ENCODE data around the gene SUSD5.

Gene SUSD5

DNA sequence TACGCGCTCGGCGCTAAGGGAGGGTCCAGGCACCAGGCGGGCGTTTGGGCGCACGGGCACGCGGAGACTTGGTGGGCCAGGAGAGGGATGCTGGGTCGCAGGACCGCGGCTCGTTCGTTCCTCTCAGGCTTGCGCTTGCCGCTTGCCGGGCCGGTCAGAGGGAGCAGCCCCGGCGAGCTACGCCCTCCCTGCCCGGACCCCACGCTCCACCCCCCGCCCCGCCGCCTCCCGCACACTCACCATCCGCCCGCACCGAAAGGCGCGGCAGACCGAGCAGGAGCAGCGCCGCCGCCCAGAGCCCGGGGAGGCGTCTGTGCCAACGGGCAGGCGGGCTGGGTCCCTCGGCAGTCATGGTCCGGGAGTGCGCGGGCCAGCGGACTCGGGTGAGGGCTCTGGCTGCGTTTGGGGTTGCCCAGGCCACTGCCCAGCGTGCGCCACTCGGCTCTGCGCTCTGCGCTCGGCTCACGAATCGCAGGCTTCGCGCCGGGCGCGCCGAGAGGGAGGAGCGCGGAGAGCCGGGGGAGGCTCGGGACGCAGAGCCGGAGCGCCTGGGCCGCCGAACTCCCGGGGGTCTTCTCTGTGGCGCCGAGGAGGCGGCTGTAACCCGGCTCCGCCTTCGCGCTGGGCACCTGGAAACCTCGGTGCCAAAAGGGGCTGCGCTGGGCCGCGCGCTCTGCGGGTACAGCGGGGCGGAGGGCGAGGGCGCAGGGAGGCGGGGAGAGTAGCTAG is at the start of gene SUSD5:
Gene SUSD5 (minus strand): TSS at position 365 of the 729 bp plus-strand sequence. CDS start 13 bp downstream, at position 352.
- H3K27me3 ChIP-seq (ENCODE audit: insufficient read depth, low read length), result peaks cover 46% of the 10 kb centered on the region
- peaks cover 10% of the 10 kb centered on the region for H3K4me1 ChIP-seq (ENCODE audit: insufficient read depth, low read length)
- H3K36me3 ChIP-seq (ENCODE audit: insufficient read depth, low read length), result no peaks in the 10 kb centered on the region
- peak within 1 kb of the TSS; percentile 86 for H2AFZ ChIP-seq (ENCODE audit: low read depth, low read length)
- H3K4me3 ChIP-seq (ENCODE audit: low read length), result peak within 1 kb of the TSS; percentile 59
- peaks cover 7% of the 10 kb centered on the region for H3K9me3 ChIP-seq (ENCODE audit: low read length)

GRCh38 chr3:33260104-33260503 is 41.5 kb upstream of the SUSD5 start:
- Histone ChIP-seq H3K4me3 (ENCODE audit: low read length) (no peak overlapping the region), H3K9me3 (ENCODE audit: low read length) (no peaks in the 10 kb centered on the region), H3K4me1 (ENCODE audit: insufficient read depth, low read length) (no peaks in the 10 kb centered on the region), H3K27me3 (ENCODE audit: insufficient read depth, low read length) (no peaks in the 10 kb centered on the region), H3K36me3 (ENCODE audit: insufficient read depth, low read length) (no peaks in the 10 kb centered on the region), H2AFZ (ENCODE audit: low read depth, low read length) (no peak overlapping the region)

DNA sequence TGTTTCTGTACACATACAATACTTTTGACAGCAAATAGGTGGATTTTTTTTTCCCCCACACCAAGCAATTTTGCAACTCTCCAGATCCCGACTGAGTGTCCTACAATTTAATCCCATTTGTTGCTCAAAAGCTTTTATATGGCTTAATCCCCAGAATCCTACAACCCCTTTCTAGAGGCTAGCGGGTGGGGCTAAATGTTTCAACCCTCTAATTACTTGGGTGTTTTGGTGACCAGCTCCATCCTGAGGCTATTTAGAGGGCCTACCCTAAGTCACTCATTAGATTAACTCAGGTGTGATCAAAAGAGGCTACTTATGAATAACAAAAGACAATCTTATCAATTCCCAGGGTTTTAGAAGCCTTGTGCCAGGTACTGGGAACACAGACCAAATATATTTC is 37.6 kb upstream of the SUSD5 start:
- Histone ChIP-seq H3K27me3 (ENCODE audit: insufficient read depth, low read length) (no peaks in the 10 kb centered on the region), H3K36me3 (ENCODE audit: insufficient read depth, low read length) (no peaks in the 10 kb centered on the region), H3K4me1 (ENCODE audit: insufficient read depth, low read length) (no peaks in the 10 kb centered on the region), H2AFZ (ENCODE audit: low read depth, low read length) (no peak overlapping the region), H3K4me3 (ENCODE audit: low read length) (no peak overlapping the region), H3K9me3 (ENCODE audit: low read length) (no peaks in the 10 kb centered on the region)

DNA sequence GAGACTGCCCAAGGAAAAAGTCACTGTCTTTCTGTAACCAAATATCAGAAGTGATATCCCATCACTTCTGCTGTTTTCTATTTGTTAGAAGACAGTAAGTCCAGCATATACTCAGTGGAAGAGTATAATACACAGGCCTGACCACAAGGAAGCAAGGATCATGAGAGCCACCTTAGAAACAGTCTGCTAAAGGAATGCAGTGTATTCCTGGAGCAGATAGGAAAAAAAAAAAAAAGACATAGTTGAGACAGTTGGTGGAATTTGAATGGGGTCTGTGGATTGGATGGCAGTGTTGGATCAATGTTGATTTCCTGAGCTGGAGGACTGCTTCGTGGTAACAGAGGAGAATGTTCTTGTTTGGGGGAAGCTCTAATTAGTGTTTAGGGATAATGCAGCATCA is 32.1 kb upstream of the SUSD5 start:
- Histone ChIP-seq H2AFZ (ENCODE audit: low read depth, low read length) (no peak overlapping the region), H3K4me3 (ENCODE audit: low read length) (no peak overlapping the region), H3K27me3 (ENCODE audit: insufficient read depth, low read length) (no peaks in the 10 kb centered on the region), H3K9me3 (ENCODE audit: low read length) (no peaks in the 10 kb centered on the region), H3K36me3 (ENCODE audit: insufficient read depth, low read length) (no peaks in the 10 kb centered on the region), H3K4me1 (ENCODE audit: insufficient read depth, low read length) (no peaks in the 10 kb centered on the region)

- Histone ChIP-seq H2AFZ (ENCODE audit: low read depth, low read length) (no peak overlapping the region), H3K27me3 (ENCODE audit: insufficient read depth, low read length) (no peaks in the 10 kb centered on the region), H3K36me3 (ENCODE audit: insufficient read depth, low read length) (no peaks in the 10 kb centered on the region), H3K9me3 (ENCODE audit: low read length) (no peaks in the 10 kb centered on the region), H3K4me1 (ENCODE audit: insufficient read depth, low read length) (no peaks in the 10 kb centered on the region), H3K4me3 (ENCODE audit: low read length) (no peak overlapping the region)
Observed at GRCh38 chr3:33246786-33247185, 28.2 kb upstream of the SUSD5 start.

DNA sequence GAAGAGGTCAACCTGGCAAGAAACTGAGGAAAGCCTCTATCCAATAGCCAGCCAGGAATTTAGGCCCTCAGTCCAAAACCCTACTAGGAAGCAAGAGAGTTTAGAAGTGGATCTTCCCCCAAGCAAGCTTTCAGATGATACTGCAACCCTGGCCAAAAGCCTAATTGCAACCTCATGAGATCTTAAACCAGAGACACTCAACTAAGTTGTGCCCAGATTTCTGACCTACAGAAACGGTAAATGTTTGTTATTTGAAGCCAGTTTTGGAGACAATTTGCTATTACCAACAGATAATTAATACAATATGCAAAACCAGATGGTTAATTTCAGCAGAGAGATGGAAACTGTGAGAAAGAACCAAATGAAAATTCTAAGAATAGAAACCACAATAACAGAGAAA is 21.7 kb upstream of the SUSD5 start:
- H3K9me3 ChIP-seq (ENCODE audit: low read length), result no peaks in the 10 kb centered on the region

DNA sequence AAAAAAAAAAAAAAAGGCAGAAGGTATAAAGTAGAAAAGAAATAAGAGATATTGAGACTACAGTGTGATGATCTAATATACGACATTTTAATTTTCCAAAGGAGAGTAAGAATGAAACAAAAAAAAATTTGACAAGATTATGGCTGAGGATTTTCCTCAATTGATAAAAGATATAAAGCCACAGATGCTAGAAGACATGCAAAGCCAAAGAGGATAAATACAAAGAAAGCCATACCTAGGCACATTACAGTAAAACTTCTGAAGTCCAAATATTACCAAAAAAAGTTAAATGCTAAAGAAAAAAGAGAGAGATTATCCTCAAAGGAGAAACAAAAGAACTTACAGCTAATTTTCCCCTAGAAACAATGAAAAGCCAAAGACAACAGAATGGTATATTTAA is 20.3 kb upstream of the SUSD5 start:
- Histone ChIP-seq H3K9me3 (ENCODE audit: low read length) (no peaks in the 10 kb centered on the region), H3K27me3 (ENCODE audit: insufficient read depth, low read length) (no peaks in the 10 kb centered on the region), H3K4me1 (ENCODE audit: insufficient read depth, low read length) (no peaks in the 10 kb centered on the region), H2AFZ (ENCODE audit: low read depth, low read length) (no peak overlapping the region), H3K4me3 (ENCODE audit: low read length) (no peak overlapping the region), H3K36me3 (ENCODE audit: insufficient read depth, low read length) (no peaks in the 10 kb centered on the region)

More for the DNA sequence above, 21.7 kb upstream of the SUSD5 start:
- Histone ChIP-seq H2AFZ (ENCODE audit: low read depth, low read length) (no peak overlapping the region), H3K4me1 (ENCODE audit: insufficient read depth, low read length) (no peaks in the 10 kb centered on the region), H3K36me3 (ENCODE audit: insufficient read depth, low read length) (no peaks in the 10 kb centered on the region), H3K27me3 (ENCODE audit: insufficient read depth, low read length) (no peaks in the 10 kb centered on the region), H3K4me3 (ENCODE audit: low read length) (no peak overlapping the region)

GRCh38 chr3:33237439-33237838 is 18.8 kb upstream of the SUSD5 start:
- no peaks in the 10 kb centered on the region for H3K27me3 ChIP-seq (ENCODE audit: insufficient read depth, low read length)
- H3K4me1 ChIP-seq (ENCODE audit: insufficient read depth, low read length), result no peaks in the 10 kb centered on the region
- H3K4me3 ChIP-seq (ENCODE audit: low read length), result no peak overlapping the region
- H3K36me3 ChIP-seq (ENCODE audit: insufficient read depth, low read length), result no peaks in the 10 kb centered on the region
- no peak overlapping the region for H2AFZ ChIP-seq (ENCODE audit: low read depth, low read length)
- H3K9me3 ChIP-seq (ENCODE audit: low read length), result no peaks in the 10 kb centered on the region

DNA sequence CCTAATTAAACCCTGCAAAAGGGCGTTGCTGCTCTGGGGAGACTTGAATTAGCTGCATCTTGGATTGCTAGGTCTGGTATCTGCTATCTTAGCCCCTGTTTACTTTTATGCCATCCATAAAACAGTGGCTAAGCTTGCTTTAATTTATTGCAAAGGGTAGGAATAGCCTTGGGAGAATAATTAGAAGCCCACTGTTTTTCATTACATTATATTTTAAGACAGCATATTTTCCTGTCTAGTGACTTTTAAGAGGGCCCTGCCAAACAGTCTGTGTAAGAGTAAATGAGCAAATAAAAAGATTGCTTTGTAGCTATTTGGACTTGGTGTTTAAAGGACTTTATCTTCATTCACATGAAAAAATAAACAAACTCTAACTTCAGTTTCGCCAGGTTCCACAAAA is 17.4 kb upstream of the SUSD5 start:
- H3K36me3 ChIP-seq (ENCODE audit: insufficient read depth, low read length), result no peaks in the 10 kb centered on the region
- H3K4me1 ChIP-seq (ENCODE audit: insufficient read depth, low read length), result no peaks in the 10 kb centered on the region

GRCh38 chr3:33233884-33234283 is 15.3 kb upstream of the SUSD5 start:
- Histone ChIP-seq H3K27me3 (ENCODE audit: insufficient read depth, low read length) (no peaks in the 10 kb centered on the region), H3K4me1 (ENCODE audit: insufficient read depth, low read length) (no peaks in the 10 kb centered on the region), H2AFZ (ENCODE audit: low read depth, low read length) (no peak overlapping the region), H3K4me3 (ENCODE audit: low read length) (no peak overlapping the region), H3K36me3 (ENCODE audit: insufficient read depth, low read length) (no peaks in the 10 kb centered on the region), H3K9me3 (ENCODE audit: low read length) (no peaks in the 10 kb centered on the region)

More for the DNA sequence above, 17.4 kb upstream of the SUSD5 start:
- Histone ChIP-seq H2AFZ (ENCODE audit: low read depth, low read length) (no peak overlapping the region), H3K9me3 (ENCODE audit: low read length) (no peaks in the 10 kb centered on the region), H3K27me3 (ENCODE audit: insufficient read depth, low read length) (no peaks in the 10 kb centered on the region), H3K4me3 (ENCODE audit: low read length) (no peak overlapping the region)

GRCh38 chr3:33231756-33232465 is 13.3 kb upstream of the SUSD5 start:
- no peaks in the 10 kb centered on the region for H3K27me3 ChIP-seq (ENCODE audit: insufficient read depth, low read length)
- H3K9me3 ChIP-seq (ENCODE audit: low read length), result no peaks in the 10 kb centered on the region
- H3K4me3 ChIP-seq (ENCODE audit: low read length), result no peak overlapping the region
- H2AFZ ChIP-seq (ENCODE audit: low read depth, low read length), result no peak overlapping the region
- no peaks in the 10 kb centered on the region for H3K36me3 ChIP-seq (ENCODE audit: insufficient read depth, low read length)
- no peaks in the 10 kb centered on the region for H3K4me1 ChIP-seq (ENCODE audit: insufficient read depth, low read length)

DNA sequence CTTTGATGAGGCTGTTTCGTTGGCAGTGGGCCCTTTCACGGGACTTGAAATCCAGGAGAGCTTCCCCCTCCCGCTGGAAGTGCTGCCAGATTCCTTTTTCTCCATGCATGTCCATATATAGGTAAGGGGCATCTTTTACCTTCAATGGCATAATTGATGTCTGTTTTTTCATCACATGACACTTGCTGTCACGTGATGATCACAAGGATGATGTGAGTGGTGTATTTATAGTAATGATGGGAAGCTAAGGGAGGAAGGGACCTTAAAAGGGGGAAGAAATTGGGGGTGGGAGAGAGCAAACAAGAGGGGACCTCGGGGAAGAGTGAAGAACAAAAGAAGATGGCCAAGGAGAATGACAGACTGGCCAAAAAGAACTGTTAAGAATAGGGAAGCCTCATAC is 11.3 kb upstream of the SUSD5 start:
- H3K4me3 ChIP-seq (ENCODE audit: low read length), result no peak overlapping the region
- H3K4me1 ChIP-seq (ENCODE audit: insufficient read depth, low read length), result no peaks in the 10 kb centered on the region
- no peaks in the 10 kb centered on the region for H3K27me3 ChIP-seq (ENCODE audit: insufficient read depth, low read length)
- H2AFZ ChIP-seq (ENCODE audit: low read depth, low read length), result peak overlapping the region; percentile 36
- H3K9me3 ChIP-seq (ENCODE audit: low read length), result no peaks in the 10 kb centered on the region
- no peaks in the 10 kb centered on the region for H3K36me3 ChIP-seq (ENCODE audit: insufficient read depth, low read length)

GRCh38 chr3:33229066-33229465 is 10.5 kb upstream of the SUSD5 start:
- Histone ChIP-seq H3K4me1 (ENCODE audit: insufficient read depth, low read length) (no peaks in the 10 kb centered on the region), H2AFZ (ENCODE audit: low read depth, low read length) (no peak overlapping the region), H3K4me3 (ENCODE audit: low read length) (no peak overlapping the region), H3K27me3 (ENCODE audit: insufficient read depth, low read length) (no peaks in the 10 kb centered on the region), H3K9me3 (ENCODE audit: low read length) (no peaks in the 10 kb centered on the region), H3K36me3 (ENCODE audit: insufficient read depth, low read length) (no peaks in the 10 kb centered on the region)

Data from neuron (in vitro differentiated cells).